Jurkat, Clone E6-1 (cell line): ENCODE measurements around the gene TAS1R2. TPM values are rescaled to one million over a fixed set of nuclear protein-coding genes. Genes with fewer than 3 reads are reported as not detected.
"Not testable (repeated sequence)": the region's sequence is repeated elsewhere in the genome, so short reads cannot be mapped to it uniquely, and the experiment has no call there.

Experiments used
- DNase-seq: peaks from one replicate; pipeline ENCODE4 v3.0.0-alpha.2; 2011; ENCODE audit warnings: low read depth, low spot score
- H3K4me3 ChIP-seq: 2 replicates; pipeline ENCODE4 v1.5.1; 2011; ENCODE audit warnings: mild to moderate bottlenecking, low read length, control low read depth, moderate library complexity
- polyA plus RNA-seq: library from polyadenylated mRNA; unstranded; fragments of >200 nt; gene quantifications from one replicate; pipeline ENCODE4 v1.2.1, GENCODE V29; 2012; ENCODE audit warnings: missing spikeins; ENCODE audit not compliant: insufficient read length, insufficient read depth

TAS1R2 gene
- polyA plus RNA-seq: not detected

DNA sequence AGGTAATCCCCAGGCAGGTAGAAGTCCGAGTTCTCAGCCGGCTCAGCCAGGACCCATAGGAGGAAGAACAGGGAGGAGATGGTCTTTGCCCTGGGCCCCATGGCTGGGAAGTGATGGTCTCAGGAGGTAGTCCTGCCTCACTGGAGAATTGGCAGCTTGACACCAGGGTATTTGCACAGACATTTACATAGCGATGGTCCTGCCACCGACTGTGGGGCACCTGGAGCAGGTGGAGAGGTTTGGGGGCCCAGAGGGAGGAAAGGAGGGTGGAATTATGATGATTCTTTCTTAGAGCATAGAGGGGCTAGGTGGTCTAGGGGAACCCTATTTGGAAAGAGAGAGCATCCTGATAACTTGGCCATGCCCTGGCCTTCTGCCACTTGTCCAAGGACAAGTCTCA lies at the start of gene TAS1R2:
Gene TAS1R2, minus strand, starts transcription at position 101 of the 400 bp plus-strand sequence. Its CDS starts 0 bp downstream, at position 101.
- no peak within 1 kb of the TSS for H3K4me3 ChIP-seq
- no peak for DNase-seq

DNA sequence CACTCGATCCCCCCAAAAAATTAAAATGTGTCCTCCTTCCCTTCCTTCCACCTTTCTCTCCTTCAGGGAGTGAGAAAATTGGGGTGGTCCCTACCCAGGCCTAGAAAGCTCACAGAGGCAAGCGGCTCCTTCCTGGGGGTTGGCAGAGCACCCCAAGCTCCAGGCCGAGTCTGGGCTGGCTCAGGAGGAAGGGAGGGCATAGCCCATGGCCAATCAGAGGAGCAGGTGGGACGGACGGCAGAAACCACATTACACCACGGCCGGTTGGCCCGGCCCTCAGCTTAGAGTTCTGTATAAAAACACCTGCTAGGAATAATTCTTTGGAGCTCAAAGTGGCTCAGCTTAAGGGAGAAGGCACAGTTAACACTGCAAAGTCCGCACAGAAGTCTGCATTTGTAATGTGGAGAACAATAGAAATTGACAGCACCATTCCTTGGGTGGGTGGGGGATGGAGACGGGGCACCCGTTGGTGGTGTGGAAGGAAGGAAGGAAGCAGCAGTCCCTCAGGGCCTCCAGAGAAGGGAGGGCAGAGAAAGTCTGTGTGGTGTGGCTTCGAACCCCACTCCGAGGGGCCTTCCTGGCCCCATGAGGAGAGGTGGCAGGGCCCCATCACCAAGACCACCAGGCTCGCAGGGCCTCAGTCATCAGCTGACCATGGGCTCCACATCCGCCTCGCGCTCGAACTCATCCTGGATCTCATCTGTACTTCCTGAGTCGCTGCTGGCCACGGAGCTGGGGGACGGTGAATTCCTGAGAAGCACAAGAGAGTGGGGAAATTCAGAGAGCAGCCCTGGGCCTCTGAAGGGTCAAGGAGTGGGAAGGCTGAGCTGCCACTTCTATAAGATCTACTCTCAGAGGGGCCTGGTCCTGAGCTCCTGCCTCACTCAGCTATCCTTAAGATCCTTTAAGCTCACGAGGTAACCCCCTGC lies 48.7 kb upstream of the TAS1R2 start:
- H3K4me3 ChIP-seq: no peak overlapping the region
- DNase-seq: no peak

GRCh38 chr1:18907021-18907916 lies 47.8 kb upstream of the TAS1R2 start:
- DNase-seq: no peak
- H3K4me3 ChIP-seq: no peak overlapping the region

GRCh38 chr1:18903291-18903756 lies 43.9 kb upstream of the TAS1R2 start:
- H3K4me3 ChIP-seq: peak overlapping the region; percentile 81
- DNase-seq: no peak

DNA sequence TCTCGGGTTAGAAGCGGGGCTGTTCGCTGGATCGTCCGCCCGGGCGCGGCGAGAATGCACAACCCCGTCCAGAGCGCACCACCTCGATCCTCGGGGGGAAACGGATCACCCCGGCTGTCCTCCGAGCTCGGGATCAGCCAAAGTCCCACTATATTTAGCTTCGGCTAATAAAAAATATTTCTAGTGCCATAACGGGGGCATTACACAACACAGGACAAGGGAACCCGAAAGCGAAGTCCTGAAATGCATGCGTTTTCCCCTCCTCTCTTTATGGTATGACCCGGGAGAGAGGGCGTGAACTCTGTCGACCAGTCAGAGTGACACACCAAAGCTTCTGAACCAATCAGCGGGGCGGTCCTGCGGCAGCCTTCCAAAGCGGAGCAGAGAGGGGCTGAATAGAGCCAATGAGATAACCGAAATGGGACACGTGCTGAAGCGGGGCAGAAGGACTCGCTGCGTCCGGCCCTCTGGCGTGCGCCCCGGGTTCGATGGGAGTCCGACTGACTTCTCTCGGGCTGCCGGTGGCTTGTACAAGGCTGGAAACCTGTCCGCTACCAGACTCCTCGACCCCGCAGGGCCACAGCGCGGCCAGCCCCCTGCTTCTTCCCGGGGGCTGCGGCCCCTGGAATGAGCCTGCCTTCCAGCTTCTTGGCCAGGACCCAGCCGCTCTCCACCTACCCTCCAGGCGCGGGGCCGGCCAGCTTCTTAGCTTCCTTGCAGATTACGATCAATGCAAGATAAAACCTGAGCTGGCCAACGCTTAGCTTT lies 43.2 kb upstream of the TAS1R2 start, which contains the start of gene ALDH4A1:
Gene ALDH4A1, minus strand, starts transcription at position 33 of the 768 bp plus-strand sequence. Its CDS starts 32 bp downstream, at position 1.
- DNase-seq: peak; percentile 97
- peak within 1 kb of the TSS; percentile 81 for H3K4me3 ChIP-seq

DNA sequence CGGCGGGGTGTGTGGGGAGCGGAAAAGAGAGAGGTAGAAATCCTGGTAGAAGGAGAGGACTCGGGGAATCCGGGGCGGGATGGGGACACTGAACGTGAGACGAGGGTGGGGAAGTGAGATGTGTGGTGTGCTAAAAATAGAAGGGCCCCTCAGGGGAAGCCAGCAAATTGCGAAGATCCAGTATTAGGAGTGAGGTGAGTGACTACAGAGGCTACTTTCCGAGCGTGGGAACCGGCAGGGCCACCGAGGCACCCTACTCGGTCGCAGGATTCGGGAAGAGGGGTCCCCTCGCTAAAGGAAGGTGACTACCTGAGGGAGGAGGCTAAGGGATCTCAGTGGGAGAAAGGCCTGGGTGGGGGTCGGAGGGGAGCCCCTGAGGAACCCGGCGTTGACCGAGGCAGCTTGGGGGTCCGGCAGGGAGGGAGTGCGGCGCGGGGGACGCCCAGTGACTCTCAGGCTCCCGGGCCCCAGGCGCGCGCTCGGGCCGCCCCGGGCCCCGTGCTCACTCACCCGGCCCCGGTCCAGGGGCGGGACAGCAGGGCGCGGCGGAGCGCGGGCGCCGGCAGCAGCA lies 42.6 kb upstream of the TAS1R2 start:
- DNase-seq: no peak

GRCh38 chr1:18901147-18901951 lies 41.9 kb upstream of the TAS1R2 start:
- DNase-seq: no peak
- peak overlapping the region; percentile 81 for H3K4me3 ChIP-seq

More for the DNA sequence above, 42.6 kb upstream of the TAS1R2 start:
- peak overlapping the region; percentile 81 for H3K4me3 ChIP-seq

DNA sequence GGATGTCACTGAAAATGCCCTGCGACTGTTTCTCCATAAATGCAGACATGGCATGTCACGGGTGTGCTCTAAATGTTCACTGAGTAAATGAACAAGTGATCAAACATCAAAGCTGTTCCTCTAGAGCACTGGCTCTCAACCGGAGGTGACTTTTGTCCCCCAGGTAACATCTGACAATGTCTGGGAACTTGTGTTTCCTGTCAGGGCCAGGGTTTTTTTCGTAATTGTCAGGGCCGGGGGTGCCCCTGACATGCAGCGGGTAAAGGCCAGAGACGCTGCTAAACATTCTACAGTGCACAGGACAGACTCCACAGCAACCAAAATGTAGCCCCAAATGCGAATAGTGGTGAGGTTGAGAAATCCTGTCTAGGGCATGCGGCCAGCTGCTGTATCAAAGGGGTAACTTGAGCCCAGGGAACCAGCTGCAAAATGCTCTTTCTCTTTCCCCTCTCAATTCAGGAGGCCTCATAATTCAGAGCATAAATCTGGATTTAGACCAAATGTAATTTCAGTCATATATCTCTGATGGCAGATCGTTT lies 40.9 kb upstream of the TAS1R2 start:
- no peak for DNase-seq
- no peak overlapping the region for H3K4me3 ChIP-seq

DNA sequence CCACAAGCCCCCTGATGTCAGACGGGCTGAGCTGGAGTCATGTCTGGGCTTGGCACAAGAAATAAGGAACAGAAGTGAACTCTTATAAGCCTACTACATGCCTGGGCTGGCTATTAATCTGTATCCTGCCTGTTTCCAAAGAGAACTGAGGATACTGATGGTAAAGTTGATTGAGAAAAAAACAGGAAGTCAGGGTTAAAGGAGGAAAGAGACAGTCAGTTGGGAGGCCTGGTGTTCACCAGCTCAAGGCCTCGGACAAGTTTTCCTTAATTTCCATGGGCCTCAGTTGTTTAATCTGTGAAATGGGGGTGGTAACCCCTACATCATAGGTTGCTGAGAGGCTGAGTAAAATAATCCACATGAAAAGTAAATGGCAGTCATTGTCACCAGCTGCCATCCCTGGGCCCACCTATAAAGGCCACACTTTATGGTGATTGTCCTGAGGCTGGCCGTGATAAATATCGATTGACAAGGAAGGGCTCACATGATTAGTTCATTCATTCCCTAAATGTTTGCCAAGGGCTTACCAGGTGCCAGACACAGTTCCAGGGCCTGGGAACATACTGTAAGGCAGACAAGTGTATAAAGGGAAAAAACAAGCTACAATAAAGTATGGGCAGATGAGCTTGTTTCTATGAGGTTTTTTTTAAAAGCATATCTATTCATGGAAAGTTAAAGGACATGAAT lies 40.0 kb upstream of the TAS1R2 start:
- no peak overlapping the region for H3K4me3 ChIP-seq
- no peak for DNase-seq

- DNase-seq: no peak
- no peak overlapping the region for H3K4me3 ChIP-seq
These were observed 39.1 kb upstream of the TAS1R2 start for GRCh38 chr1:18898567-18898966.

GRCh38 chr1:18895317-18895716 lies 35.9 kb upstream of the TAS1R2 start:
- no peak for DNase-seq
- H3K4me3 ChIP-seq: no peak overlapping the region

DNA sequence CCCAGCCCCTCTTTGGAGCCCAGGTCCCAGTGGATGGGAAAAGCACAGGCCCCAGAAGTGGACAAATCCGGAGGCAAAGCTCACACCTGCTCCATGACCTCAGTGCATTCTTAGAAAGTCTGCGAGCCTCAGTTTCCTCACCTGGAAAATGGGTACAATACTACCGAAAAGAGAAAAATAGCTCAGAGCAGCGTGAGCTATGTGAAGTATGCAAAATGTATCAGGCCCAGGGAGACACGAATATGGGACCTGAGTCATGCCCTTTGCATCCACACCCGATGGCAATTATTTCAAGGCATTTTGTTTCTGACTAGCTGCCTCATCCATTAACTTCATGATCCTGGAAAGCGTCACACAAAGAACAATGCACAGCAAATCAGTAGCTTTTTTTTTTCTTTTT lies 33.7 kb upstream of the TAS1R2 start:
- no peak for DNase-seq
- no peak overlapping the region for H3K4me3 ChIP-seq

GRCh38 chr1:18891858-18892257 lies 32.4 kb upstream of the TAS1R2 start:
- not testable (repeated sequence) for H3K4me3 ChIP-seq, DNase-seq

DNA sequence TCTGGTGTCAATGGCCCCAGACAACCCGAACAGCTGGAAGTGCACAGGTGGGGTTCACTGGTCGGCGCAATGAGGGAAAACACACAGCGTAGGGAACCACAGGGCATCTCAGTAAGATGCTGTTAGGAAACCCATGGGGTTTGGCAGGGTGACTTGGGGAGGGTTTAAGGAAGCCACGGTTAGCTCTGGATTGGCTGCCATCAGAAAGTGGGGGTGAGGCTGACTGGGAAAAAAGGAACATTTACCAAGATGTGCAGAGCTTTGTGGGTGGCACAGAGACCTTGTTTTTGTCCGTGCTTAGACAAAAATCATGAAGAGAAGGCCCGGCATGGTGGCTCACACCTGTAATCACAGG lies 31.9 kb upstream of the TAS1R2 start:
- H3K4me3 ChIP-seq: no peak overlapping the region
- DNase-seq: no peak

DNA sequence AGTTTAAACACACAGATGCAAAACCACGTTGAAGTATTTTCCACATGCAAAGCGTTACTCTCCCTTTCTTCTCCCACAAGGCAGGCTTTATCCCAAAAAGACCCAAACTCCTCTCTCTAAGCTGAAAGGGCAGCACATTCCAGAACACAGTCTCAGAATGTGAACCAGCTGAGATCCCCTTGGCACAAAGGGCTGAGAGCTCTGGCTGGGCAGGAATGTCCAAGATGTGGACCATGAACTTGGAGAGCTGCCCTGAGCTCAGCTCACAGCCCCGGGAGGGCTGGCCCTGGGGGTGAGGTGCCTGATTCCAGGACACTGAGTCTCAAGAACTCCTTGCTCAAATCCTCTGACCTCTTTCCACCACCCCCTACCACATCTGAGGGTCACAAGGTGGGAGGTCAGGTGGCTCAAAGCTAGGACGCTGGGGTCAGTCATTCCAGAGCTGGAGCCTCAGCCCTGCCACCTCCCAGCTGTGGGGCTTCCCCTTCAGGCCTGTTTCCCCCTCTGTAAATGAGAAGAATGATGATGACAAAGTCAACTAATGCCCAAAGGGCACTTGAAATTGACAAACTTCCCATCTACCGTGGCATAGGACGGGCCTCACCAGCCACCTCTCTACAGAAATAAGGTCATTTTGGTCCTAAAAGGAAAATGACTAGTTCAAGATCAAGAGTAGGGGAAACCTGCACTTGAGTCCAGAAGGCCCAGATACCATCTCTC lies 31.4 kb upstream of the TAS1R2 start:
- H3K4me3 ChIP-seq: no peak overlapping the region
- no peak for DNase-seq

- no peak for DNase-seq
- no peak overlapping the region for H3K4me3 ChIP-seq
These were observed 26.5 kb upstream of the TAS1R2 start for GRCh38 chr1:18886003-18886335.
